ENCODE data around the gene SRRM3. TPM values are rescaled to one million over a fixed set of nuclear protein-coding genes. Genes with fewer than 3 reads are reported as not detected.
"Not testable (repeated sequence)": the region's sequence is repeated elsewhere in the genome, so short reads cannot be mapped to it uniquely, and the experiment has no call there.

SRRM3 gene
- total RNA-seq, 1 experiment from 2014 or later, result 12.7 TPM

- CTCF ChIA-PET; H3K9me3 ChIP-seq (ENCODE audit: control insufficient read depth in 1 of 2, insufficient read depth in 1 of 2, low read depth in 1 of 2, low read length in 2 of 2); H3K4me2 ChIP-seq (ENCODE audit: low read length); intact Hi-C loops (cut with micrococcal nuclease); H3K4me1 ChIP-seq (ENCODE audit: control insufficient read depth in 1 of 2, insufficient read depth in 2 of 2, low read length in 2 of 2); H3K27ac ChIP-seq (ENCODE audit: low read depth, low read length); H3K4me3 ChIP-seq (replicated peaks in 1 of 2; ENCODE audit: low read depth in 1 of 2, low read length in 2 of 2); RAD21 ChIA-PET (ENCODE audit: low non-redundant PET in 1 of 2, low total read pairs in 2 of 2, uncharacterized antibody in 2 of 2, unreplicated experiment in 2 of 2); H2AFZ ChIP-seq (ENCODE audit: low read depth, low read length, poor library complexity, severe bottlenecking); BruUV-seq (replicated peaks); H3K79me2 ChIP-seq (ENCODE audit: insufficient read depth, low read length); H3K27me3 ChIP-seq (ENCODE audit: insufficient read depth, low read length); H3K36me3 ChIP-seq (ENCODE audit: control insufficient read depth in 1 of 2, insufficient read depth in 2 of 2, low read length in 2 of 2); DNase-seq (ENCODE audit: low read depth, low spot score); ATAC-seq; H4K20me1 ChIP-seq (ENCODE audit: insufficient read depth); H3K9me2 ChIP-seq (ENCODE audit: insufficient read depth); H3K9ac ChIP-seq (ENCODE audit: low read length): not testable (repeated sequence)
- POLR2A ChIA-PET, result interaction anchor here (1.6 kb wide), 1 partner anchor 13 kb away, joined by 5 read pairs; no protein-coding TSS in a partner anchor
Observed at GRCh38 chr7:76153571-76154230, 48.0 kb upstream of the SRRM3 start.

- Histone ChIP-seq H3K4me2 (ENCODE audit: low read length) (peak overlapping the region; percentile 29), H2AFZ (ENCODE audit: low read depth, low read length, poor library complexity, severe bottlenecking) (no peak overlapping the region), H3K9me2 (ENCODE audit: insufficient read depth) (no peaks in the 10 kb centered on the region), H3K79me2 (ENCODE audit: insufficient read depth, low read length) (no peaks in the 10 kb centered on the region), H3K4me1 (ENCODE audit: control insufficient read depth in 1 of 2, insufficient read depth in 2 of 2, low read length in 2 of 2) (peaks cover 0 to 7% of the 10 kb centered on the region in 2 experiments; a peak in 2 of 4 replicates), H3K27me3 (ENCODE audit: insufficient read depth, low read length) (no peaks in the 10 kb centered on the region), H3K9ac (ENCODE audit: low read length) (no peak overlapping the region), H3K4me3 (replicated peaks in 1 of 2; ENCODE audit: low read depth in 1 of 2, low read length in 2 of 2) (no peak overlapping the region), H4K20me1 (ENCODE audit: insufficient read depth) (no peaks in the 10 kb centered on the region), H3K9me3 (ENCODE audit: control insufficient read depth in 1 of 2, insufficient read depth in 1 of 2, low read depth in 1 of 2, low read length in 2 of 2) (no peaks in the 10 kb centered on the region), H3K36me3 (ENCODE audit: control insufficient read depth in 1 of 2, insufficient read depth in 2 of 2, low read length in 2 of 2) (no peaks in the 10 kb centered on the region), H3K27ac (ENCODE audit: low read depth, low read length) (no peak overlapping the region)
- no TSS peak for BruUV-seq (replicated peaks)
- intact Hi-C loops (cut with micrococcal nuclease), result no loop called here
- ChIA-PET CTCF (interaction anchor here (1.0 kb wide), 1 partner anchor 107 kb away, joined by 4 read pairs; no protein-coding TSS in a partner anchor), RAD21 (ENCODE audit: low non-redundant PET in 1 of 2, low total read pairs in 2 of 2, uncharacterized antibody in 2 of 2, unreplicated experiment in 2 of 2) (no interaction called here), POLR2A (interaction anchor here (0.5 kb wide), 1 partner anchor 78 kb away, joined by 3 read pairs; no protein-coding TSS in a partner anchor)
- DNase-seq (ENCODE audit: low read depth, low spot score) (no peak), ATAC-seq (no peak)
- TF ChIP-seq SRF (IDR thresholded peaks at IDR 0.05; ENCODE audit: low read depth) (no peak), MAX (IDR thresholded peaks at IDR 0.05) (no peak), SIN3A (IDR thresholded peaks at IDR 0.05; ENCODE audit: low read depth) (no peak), JUND (IDR thresholded peaks at IDR 0.05) (no peak), FOSL1 (IDR thresholded peaks at IDR 0.05; ENCODE audit: low read depth) (no peak), REST (IDR thresholded peaks at IDR 0.05; ENCODE audit: low read depth) (no peak), SP1 (IDR thresholded peaks at IDR 0.05; ENCODE audit: low read depth) (no peak), CTCF (IDR thresholded peaks at IDR 0.05 in 2 of 3, conservative IDR thresholded peaks at IDR 0.05 in 1 of 3; ENCODE audit: borderline replicate concordance in 1 of 3, insufficient read depth in 1 of 3, low read depth in 2 of 3, low read length in 2 of 3) (no peak), ZNF274 (IDR thresholded peaks at IDR 0.05; ENCODE audit: low read depth, low read length) (no peak), POLR2AphosphoS5 (IDR thresholded peaks at IDR 0.05; ENCODE audit: low read depth, low read length) (no peak), CBX3 (IDR thresholded peaks at IDR 0.05; ENCODE audit: low read depth) (no peak), EZH2phosphoT487 (IDR thresholded peaks at IDR 0.05; ENCODE audit: borderline replicate concordance) (no peak), ATF3 (IDR thresholded peaks at IDR 0.05) (no peak), ZFX (IDR thresholded peaks at IDR 0.05) (no peak), TCF7L2 (IDR thresholded peaks at IDR 0.05; ENCODE audit: borderline replicate concordance, extremely low read depth, insufficient read depth, insufficient read length) (no peak)
Observed at GRCh38 chr7:76155938-76156337, 45.8 kb upstream of the SRRM3 start.

All from HCT116 (cell line).